ENCODE data around the gene ECM2.
"Not testable (repeated sequence)": the region's sequence is repeated elsewhere in the genome, so short reads cannot be mapped to it uniquely, and the experiment has no call there.

ECM2 gene

DNA sequence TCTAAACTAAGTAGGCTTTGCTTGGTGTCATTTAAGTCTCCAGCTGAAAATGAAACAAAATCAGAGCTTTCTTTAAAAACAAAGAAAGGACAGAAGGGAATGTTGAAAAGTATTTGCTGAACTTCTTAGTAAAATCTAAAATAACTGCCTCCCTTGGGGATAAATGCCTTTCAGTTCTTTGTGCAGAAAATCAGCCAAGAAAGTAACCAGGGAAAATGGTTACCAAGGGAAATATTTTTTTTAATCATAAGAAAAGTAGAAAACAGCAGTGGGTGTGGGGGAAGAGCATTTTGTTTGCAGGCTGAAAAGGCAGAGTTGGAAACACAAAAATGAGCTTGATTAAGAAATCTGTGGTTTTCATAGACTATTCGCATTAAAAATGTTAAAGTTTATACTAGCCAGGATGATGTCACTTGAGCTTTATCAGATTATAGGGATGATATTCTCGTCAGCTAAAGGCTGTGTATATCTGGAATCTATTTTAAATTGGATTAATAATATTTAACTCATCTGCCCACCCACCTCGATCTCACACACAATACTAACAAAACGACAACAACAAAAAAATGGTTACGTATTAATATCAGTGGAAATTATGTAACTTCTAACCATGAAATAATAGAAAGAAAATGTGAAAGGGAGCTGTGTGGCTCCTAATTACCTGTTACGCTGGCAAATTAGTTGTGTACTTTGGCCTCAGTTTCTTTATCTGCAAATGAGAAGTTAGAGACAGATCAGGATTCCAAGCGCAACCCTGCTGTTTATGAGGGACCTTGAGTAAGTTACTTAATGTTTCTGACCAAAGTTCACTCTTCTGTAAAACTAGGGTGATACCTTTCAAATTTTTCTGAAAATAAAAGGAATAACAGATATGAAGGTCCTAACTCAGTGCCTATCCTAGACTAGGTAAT lies at the start of gene ECM2:
ECM2 (minus strand) TSS at position 51 of the 911 bp plus-strand sequence. CDS start 13,124 bp downstream, outside the sequence.
- no peak for DNase-seq

DNA sequence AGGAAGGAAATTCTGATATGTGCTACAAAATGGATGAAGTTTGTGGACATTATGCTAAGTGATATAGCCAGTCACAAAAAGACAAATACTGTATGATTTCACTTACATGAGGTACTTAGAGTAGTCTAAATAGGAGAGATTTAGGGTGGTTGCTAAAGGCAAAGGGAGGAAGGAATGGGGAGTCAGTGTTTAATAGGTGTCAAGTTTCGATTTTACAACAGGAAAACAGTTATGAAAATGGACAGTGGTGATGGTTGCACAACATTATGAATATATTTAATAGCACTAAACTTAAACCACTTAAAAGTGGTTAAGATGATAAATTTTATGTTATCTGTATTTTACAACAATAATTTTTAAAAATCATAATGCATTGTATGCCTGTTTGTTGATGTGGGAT lies 40.4 kb upstream of the ECM2 start:
- no peak for DNase-seq

DNA sequence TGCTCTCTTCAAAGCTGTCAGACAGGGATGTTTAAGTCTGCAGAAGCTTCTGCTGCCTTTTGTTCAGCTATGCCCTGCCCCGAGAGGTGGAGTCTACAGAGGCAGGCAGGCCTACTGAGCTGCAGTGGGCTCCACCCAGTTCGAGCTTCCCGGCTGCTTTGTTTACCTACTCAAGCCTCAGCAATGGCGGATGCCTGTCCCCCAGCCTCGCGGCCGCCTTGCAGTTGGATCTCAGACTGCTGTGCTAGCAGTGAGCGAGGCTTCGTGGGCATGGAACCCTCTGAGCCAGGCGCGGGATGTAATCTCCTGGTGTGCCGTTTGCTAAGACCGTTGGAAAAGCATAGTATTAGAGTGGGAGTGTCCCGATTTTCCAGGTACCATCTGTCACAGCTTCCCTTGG lies 37.8 kb upstream of the ECM2 start:
- not testable (repeated sequence) for DNase-seq

GRCh38 chr9:92571871-92572270 lies 36.1 kb upstream of the ECM2 start:
- not testable (repeated sequence) for DNase-seq

DNA sequence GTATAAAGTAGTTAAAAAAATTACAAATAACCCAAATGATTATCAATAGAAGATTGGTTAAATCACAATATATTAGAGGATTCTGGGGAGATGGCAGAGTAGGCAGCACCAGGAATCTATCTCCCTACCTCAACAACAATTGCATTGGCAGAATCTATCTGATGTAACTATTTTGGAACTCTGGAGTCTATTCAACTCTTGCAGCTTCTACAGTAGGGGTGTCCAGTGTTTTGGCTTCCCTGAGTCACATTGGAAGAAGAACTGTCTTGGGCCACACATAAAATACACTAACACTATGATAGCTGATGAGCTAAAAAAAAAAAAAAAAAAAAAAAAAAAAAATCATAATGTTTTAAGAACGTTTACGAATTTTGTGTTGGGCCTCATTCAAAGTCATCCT lies 29.2 kb upstream of the ECM2 start:
- no peak for DNase-seq

DNA sequence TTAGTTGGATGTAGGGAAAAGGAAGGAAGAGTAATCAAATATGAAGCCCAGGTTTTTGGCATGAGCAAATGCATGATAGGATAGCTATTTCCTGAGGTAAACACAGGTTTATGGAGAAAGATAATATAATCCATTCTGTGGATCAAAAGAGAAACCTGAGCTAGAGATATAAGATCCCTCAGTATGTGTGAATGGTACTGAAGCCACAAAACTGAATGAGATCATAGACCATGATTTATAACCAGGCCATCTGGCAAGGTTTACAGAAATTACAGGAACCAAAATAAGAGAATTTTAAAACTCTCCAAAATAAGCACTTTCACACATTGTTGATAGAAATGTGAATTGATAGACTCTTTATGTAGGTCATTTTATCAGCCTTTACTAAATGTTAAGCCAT lies 28.7 kb upstream of the ECM2 start:
- DNase-seq: no peak

- DNase-seq: peak; percentile 40
Measured at GRCh38 chr9:92563116-92564100, 27.6 kb upstream of the ECM2 start.

GRCh38 chr9:92562461-92562967 lies 26.7 kb upstream of the ECM2 start:
- DNase-seq: peak; percentile 52

DNA sequence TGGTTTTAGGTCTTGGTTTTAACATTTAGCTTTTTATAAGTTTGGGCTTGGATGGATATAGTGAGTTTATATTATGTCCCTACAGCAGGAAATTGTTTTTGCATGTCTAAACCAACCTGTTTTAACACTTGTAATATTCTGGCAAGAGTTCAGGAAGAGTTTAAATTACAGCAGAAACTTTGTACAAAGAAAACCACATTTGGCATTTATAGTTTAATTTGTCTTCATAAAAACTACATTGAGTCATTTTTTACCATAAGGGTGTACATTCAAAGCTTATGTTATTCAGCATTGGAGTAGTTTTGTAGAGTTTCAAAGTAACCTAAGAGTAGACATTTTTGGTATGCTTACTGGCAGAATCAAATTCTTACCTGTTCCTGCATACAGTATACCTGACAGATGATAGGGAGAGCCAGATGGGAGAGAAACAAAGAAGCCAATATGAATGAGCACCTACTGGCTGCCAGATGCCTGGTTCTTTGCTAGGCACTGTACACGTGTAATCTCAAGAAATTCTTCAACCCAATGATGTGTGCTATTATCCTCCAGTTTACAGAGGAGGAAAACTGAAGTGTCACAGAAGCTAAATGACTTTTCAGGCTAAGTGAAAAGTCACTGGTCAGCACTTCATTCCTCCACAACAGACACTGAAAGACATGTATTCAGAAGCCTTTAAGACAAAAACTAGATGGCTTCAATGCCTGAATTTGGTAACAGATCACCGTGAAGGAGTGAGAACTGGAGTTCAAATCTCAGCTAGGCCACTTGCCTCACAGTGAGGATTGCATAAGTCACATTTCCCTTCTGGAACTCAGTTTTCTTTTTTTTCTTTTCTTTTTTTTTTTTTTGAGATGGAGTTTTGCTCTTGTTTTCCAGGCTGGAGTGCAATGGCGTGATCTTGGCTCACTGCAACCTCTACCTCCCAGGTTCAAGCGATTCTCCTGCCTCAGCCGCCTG lies 25.9 kb upstream of the ECM2 start:
- DNase-seq: no peak

DNA sequence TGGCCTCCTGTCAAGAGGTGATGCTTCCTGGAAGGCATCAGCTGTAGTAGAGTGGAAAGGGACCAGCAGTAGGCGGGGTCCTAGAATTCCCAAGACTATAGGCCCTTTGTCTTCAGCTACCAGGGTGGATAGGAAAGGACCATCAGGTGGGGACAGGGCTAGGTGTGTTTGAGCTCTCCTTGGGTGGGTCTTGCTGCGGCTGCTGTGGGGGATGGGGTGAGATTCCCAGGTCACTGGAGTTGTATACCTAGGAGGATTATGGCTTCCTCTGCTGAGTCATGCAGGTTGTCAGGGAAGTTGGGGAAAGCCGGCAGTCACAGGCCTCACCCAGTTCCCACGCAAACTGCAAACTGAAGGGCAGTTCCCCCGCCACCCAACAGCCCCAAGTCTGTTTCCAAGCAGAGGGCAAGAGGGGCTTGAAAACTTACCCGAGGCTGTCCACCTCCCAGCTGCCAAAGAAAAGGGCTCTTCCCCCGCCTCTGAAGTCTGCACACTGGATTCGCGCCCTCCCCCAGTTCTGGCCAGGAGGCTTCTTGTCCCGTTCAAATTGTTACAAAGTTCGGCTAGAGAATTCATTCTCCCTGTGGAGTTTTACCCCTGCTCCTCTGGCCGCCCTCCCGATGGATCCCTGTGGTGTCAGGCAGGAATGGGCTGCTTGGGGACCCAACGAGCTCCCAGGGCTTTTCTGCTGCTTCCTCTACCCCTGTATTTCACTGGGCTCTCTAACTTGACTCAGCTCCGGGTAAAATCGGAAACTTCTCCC lies 23.0 kb upstream of the ECM2 start:
- DNase-seq: no peak

DNA sequence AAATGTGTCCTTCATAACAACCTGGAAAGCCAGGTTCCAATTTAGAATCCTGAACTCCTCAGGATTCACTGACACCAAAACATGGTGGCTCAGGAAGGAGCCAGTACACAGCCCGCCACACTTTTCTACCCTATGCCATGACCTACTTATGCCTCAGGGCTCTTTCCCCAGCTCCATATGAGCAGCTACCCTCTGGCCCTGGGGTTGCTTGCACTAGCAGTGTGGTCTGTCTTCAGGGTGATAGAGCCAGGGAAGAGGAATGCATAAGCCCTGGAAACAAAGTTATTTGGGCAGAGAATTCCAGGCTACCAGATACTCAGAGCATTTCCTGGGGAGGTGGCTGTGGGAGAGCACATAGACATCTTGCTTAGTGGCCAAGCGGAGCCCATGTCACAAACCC lies 15.0 kb upstream of the ECM2 start:
- DNase-seq: no peak

- DNase-seq: no peak
Measured at GRCh38 chr9:92547356-92547755, 11.6 kb upstream of the ECM2 start.

GRCh38 chr9:92545002-92545510 lies 9.3 kb upstream of the ECM2 start:
- no peak for DNase-seq

- no peak for DNase-seq
Measured at GRCh38 chr9:92543972-92544371, 8.2 kb upstream of the ECM2 start.

DNA sequence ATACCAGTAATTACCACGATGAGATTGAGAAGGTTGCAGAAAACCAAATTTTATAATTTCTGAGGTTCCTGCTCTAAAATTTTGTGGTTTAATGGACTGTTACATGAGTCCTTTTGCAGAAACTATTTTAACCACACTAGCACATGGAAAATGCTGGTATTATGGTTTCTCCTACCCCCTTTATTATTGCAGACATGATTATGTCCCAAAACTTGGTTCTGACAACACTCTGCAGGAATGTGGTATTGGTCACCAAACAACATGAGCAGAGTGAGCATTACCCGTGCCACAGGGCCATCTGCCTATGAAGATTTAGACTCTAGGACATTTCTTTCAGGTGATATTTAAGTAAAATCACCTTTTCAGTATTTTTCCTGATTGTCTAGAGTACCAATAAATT lies 2.8 kb upstream of the ECM2 start:
- no peak for DNase-seq

DNA sequence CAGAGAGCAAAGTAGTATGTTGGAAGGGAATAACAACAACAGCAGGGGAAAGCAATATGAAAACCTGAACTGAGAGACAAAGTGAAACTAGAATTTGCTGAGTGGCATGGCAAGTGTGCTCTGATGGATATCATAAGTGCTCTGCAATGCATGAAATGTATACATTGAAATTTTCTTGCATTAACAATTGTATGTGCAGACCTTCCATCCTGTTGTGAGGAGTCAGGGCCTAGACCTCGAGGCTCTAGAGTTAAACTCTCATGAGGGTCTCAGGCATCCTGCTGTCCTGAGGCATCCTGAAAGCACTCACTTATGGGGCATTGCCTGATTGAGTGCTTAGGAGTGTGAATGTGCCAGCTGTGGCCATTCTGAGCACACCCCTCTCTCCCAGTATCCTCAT lies 1.1 kb downstream of the ECM2 start:
- DNase-seq: no peak

DNA sequence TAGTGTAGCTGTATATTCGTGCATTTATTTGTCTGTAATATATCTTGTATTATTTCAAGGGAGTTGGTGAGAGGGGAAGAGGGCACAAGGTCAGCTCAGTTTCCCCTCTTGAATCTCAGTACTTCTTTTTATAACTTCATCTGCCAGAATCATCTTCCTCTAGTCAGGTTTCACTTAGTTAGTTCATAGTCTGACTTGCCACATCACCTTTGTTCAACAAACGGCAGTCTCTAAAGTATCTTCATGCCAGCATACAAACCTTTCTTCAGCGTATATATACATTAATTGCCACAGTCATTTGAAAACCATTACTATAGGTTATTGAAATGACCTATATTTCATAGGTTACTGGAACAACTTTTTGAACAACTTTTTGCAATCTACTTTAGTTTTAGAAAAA lies 1.6 kb downstream of the ECM2 start:
- no peak for DNase-seq

- DNase-seq: no peak
Measured at GRCh38 chr9:92530893-92531292, 4.9 kb downstream of the ECM2 start.

DNA sequence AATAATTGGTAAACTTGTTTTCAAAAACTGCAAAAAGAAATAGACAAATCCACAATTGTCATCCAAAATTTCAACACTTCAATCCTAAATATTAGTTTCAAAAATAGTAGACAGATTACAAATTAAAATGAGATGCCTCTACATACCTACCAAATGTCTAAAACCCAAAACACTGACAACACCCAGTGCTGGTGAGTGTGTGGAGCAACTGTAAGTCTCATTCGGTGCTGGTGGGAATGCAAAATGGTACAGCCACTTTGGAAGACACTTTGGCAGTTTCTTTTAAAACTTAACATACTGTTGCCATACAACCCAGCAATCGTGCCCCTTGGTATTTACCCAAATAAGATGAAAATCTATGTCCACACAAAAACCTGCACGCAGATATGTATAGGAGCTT lies 6.7 kb downstream of the ECM2 start:
- DNase-seq: no peak

DNA sequence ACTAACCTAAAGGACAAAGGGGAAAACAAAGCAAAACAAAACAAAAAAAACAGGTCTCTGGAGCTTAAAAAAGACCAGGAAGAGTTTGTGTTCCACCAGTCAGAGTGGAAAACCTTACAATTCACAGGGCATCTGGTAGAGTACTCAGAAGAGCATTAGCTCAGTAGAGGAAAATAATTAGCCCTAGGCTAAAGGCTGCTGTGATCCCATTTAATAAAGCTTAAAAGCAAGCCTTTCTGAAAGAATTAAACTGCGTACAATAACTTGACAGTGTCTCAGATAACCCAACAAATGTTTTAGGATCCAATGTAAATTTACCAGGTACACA lies 7.3 kb downstream of the ECM2 start:
- DNase-seq: no peak

DNA sequence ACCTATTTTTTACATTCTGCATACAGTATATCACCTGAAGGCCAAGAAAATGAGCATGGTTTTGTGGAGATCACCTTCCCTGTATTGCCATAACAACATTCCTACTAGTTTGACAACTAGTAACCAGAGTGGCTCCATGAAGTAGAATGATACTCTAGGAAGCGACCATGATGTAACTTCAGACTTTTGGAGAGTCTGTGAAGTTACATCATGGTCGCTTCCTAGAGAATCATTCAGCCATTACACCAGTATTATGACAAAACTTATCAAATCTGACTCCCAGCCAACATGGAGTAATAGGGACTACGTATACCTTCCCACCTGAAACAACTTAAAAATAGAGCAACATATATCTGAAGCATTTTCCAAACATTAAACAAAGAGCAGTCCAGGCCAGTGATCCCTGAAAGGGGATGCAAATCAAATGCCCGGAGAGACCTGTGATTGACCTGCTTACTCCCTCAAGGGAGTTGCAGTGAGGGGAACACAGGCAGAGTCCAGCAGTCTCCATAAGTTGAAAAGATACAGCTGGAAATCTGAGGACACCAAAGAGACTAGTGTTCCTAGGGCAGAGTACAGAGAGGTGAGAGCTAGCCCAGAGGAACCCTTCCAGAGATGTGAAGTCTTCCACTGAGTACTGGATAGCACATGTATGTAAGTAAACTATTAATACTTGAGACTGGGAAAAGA lies 7.8 kb downstream of the ECM2 start:
- DNase-seq: no peak
